ENCODE measurements around the gene PIKFYVE. TPM values are rescaled to one million over a fixed set of nuclear protein-coding genes. Genes with fewer than 3 reads are reported as not detected.
A peak's percentile ranks its signal among the peaks of the same experiment; 100 is the strongest.
"Not testable (repeated sequence)": the region's sequence is repeated elsewhere in the genome, so short reads cannot be mapped to it uniquely, and the experiment has no call there.

PIKFYVE gene
- total RNA-seq, 1 donor, result 57.9 TPM

GRCh38 chr2:208354964-208355381 is 88.9 kb downstream of the PIKFYVE start:
- TF ChIP-seq CTCF (IDR thresholded peaks at IDR 0.05; ENCODE audit: extremely low read depth, low read depth, low read length), result no peak
- Histone ChIP-seq H3K27ac (ENCODE audit: low read depth, low read length) (no peak overlapping the region), H3K9me3 (ENCODE audit: low read depth, low read length) (no peaks in the 10 kb centered on the region), H4K20me1 (ENCODE audit: insufficient read depth, low read length) (no peaks in the 10 kb centered on the region), H3K27me3 (ENCODE audit: insufficient read depth, low read length) (no peaks in the 10 kb centered on the region), H3K4me2 (ENCODE audit: insufficient read depth, low read length) (no peak overlapping the region), H3K4me1 (ENCODE audit: insufficient read depth, low read length) (no peaks in the 10 kb centered on the region), H2AFZ (ENCODE audit: low read length) (no peak overlapping the region), H3K4me3 (ENCODE audit: insufficient read depth, low read length) (no peak overlapping the region), H3K79me2 (ENCODE audit: insufficient read depth, low read length) (no peaks in the 10 kb centered on the region), H3K36me3 (ENCODE audit: insufficient read depth, low read length) (peaks cover 37% of the 10 kb centered on the region)
- DNase-seq (ENCODE audit: insufficient read length, low spot score, missing footprints), result no peak

GRCh38 chr2:208356420-208356819 is 90.4 kb downstream of the PIKFYVE start:
- not testable (repeated sequence) for H2AFZ ChIP-seq (ENCODE audit: low read length); H3K4me2 ChIP-seq (ENCODE audit: insufficient read depth, low read length); DNase-seq (ENCODE audit: insufficient read length, low spot score, missing footprints); H3K4me3 ChIP-seq (ENCODE audit: insufficient read depth, low read length); H4K20me1 ChIP-seq (ENCODE audit: insufficient read depth, low read length); H3K9me3 ChIP-seq (ENCODE audit: low read depth, low read length); H3K27me3 ChIP-seq (ENCODE audit: insufficient read depth, low read length); H3K4me1 ChIP-seq (ENCODE audit: insufficient read depth, low read length); H3K79me2 ChIP-seq (ENCODE audit: insufficient read depth, low read length); H3K27ac ChIP-seq (ENCODE audit: low read depth, low read length)
- H3K36me3 ChIP-seq (ENCODE audit: insufficient read depth, low read length), result peaks cover 29% of the 10 kb centered on the region

- Histone ChIP-seq H2AFZ (ENCODE audit: low read length) (no peak overlapping the region), H3K4me2 (ENCODE audit: insufficient read depth, low read length) (no peak overlapping the region), H3K27me3 (ENCODE audit: insufficient read depth, low read length) (no peaks in the 10 kb centered on the region), H3K4me3 (ENCODE audit: insufficient read depth, low read length) (no peak overlapping the region), H4K20me1 (ENCODE audit: insufficient read depth, low read length) (no peaks in the 10 kb centered on the region), H3K79me2 (ENCODE audit: insufficient read depth, low read length) (no peaks in the 10 kb centered on the region), H3K27ac (ENCODE audit: low read depth, low read length) (no peak overlapping the region), H3K9me3 (ENCODE audit: low read depth, low read length) (no peaks in the 10 kb centered on the region), H3K36me3 (ENCODE audit: insufficient read depth, low read length) (peaks cover 23% of the 10 kb centered on the region), H3K4me1 (ENCODE audit: insufficient read depth, low read length) (no peaks in the 10 kb centered on the region)
- no peak for TF ChIP-seq CTCF (IDR thresholded peaks at IDR 0.05; ENCODE audit: extremely low read depth, low read depth, low read length)
- no peak for DNase-seq (ENCODE audit: insufficient read length, low spot score, missing footprints)
Observed at GRCh38 chr2:208356846-208357574, 91.0 kb downstream of the PIKFYVE start.

GRCh38 chr2:208358758-208359631 is 92.9 kb downstream of the PIKFYVE start:
- no peak overlapping the region for H3K4me3 ChIP-seq (ENCODE audit: insufficient read depth, low read length)
- no peak overlapping the region for H3K27ac ChIP-seq (ENCODE audit: low read depth, low read length)
- no peak overlapping the region for H2AFZ ChIP-seq (ENCODE audit: low read length)
- H3K4me2 ChIP-seq (ENCODE audit: insufficient read depth, low read length), result peak overlapping the region; percentile 19
- H3K79me2 ChIP-seq (ENCODE audit: insufficient read depth, low read length), result no peaks in the 10 kb centered on the region
- peaks cover 9% of the 10 kb centered on the region for H3K36me3 ChIP-seq (ENCODE audit: insufficient read depth, low read length)
- no peaks in the 10 kb centered on the region for H4K20me1 ChIP-seq (ENCODE audit: insufficient read depth, low read length)
- H3K9me3 ChIP-seq (ENCODE audit: low read depth, low read length), result no peaks in the 10 kb centered on the region
- DNase-seq (ENCODE audit: insufficient read length, low spot score, missing footprints), result no peak
- H3K4me1 ChIP-seq (ENCODE audit: insufficient read depth, low read length), result peaks cover 11% of the 10 kb centered on the region
- no peaks in the 10 kb centered on the region for H3K27me3 ChIP-seq (ENCODE audit: insufficient read depth, low read length)
- TF ChIP-seq CTCF (IDR thresholded peaks at IDR 0.05; ENCODE audit: extremely low read depth, low read depth, low read length), result no peak
